SK-N-SH (cell line): ENCODE results near the gene C1QL4. TPM values are rescaled to one million over a fixed set of nuclear protein-coding genes. Genes with fewer than 3 reads are reported as not detected.

Source experiments
- CTCF ChIA-PET: fragments of 300-600, 350-600 bp; formaldehyde crosslinking; extraction: SDS; loops from one replicate; lab custom pipeline; 2021; lab: Yijun Ruan, JAX
- POLR2A ChIA-PET: fragments of 350-600 bp; sonication (Branson Sonifier 250); formaldehyde crosslinking; extraction: SDS; loops from one replicate; lab custom pipeline; 2020; ENCODE audit warnings: antibody characterized with exemption, inconsistent platforms; lab: Yijun Ruan, JAX
- DNase-seq: peaks from one replicate; pipeline ENCODE4 v3.0.0; 2012
- H2AFZ ChIP-seq: fragments of 200-600 bp; sonication (generic); 2 replicates; pipeline ENCODE4 v1.8.1; 2016; ENCODE audit warnings: antibody characterized with exemption, mild to moderate bottlenecking, low read depth
- H3F3A ChIP-seq: fragments of 200-600 bp; sonication (generic); replicated peaks from 2 replicates; pipeline ENCODE3; 2016; ENCODE audit warnings: antibody characterized with exemption, mild to moderate bottlenecking; ENCODE audit not compliant: insufficient read depth
- H3K27ac ChIP-seq, 2 experiments: fragments of 200-500 bp in 1 of 2; fragments of 200-600 bp in 1 of 2; sonication (Bioruptor generic) in 1 of 2; sonication (generic), shearing (Covaris generic) in 1 of 2; 2 replicates each; pipeline versions ENCODE4 v1.5.1 to v1.6.1; 2014 to 2016; ENCODE audit warnings: low read depth in 2 of 2, inconsistent platforms in 1 of 2, low read length in 1 of 2, mild to moderate bottlenecking in 1 of 2, mixed read lengths in 1 of 2
- H3K27me3 ChIP-seq: fragments of 200-600 bp; sonication (generic), shearing (Covaris generic); 2 replicates; pipeline ENCODE4 v1.6.1; 2016; ENCODE audit warnings: mixed run types; ENCODE audit not compliant: insufficient read depth
- H3K36me3 ChIP-seq, 2 experiments: fragments of 200-500 bp in 1 of 2; fragments of 200-600 bp in 1 of 2; sonication (Bioruptor generic) in 1 of 2; sonication (generic) in 1 of 2; replicated peaks in 1 of 2; 2 replicates each; pipeline versions ENCODE3 to v1.5.1; 2014 to 2016; ENCODE audit warnings: low read length in 1 of 2, mild to moderate bottlenecking in 1 of 2; ENCODE audit not compliant: insufficient read depth in 2 of 2, control insufficient read depth in 1 of 2
- H3K4me1 ChIP-seq, 2 experiments: fragments of 200-500 bp in 1 of 2; fragments of 200-600 bp in 1 of 2; sonication (Bioruptor generic) in 1 of 2; sonication (generic), shearing (Covaris generic) in 1 of 2; 2 replicates each; pipeline versions ENCODE4 v1.5.1 to v1.6.1; 2014 to 2016; ENCODE audit warnings: low read depth in 1 of 2, low read length in 1 of 2, mixed run types in 1 of 2; ENCODE audit not compliant: insufficient read depth in 2 of 2, control insufficient read depth in 1 of 2
- H3K4me2 ChIP-seq: fragments of 200-600 bp; sonication (generic), shearing (Covaris generic); 2 replicates; pipeline ENCODE4 v1.6.1; 2017; ENCODE audit warnings: mixed run types
- H3K4me3 ChIP-seq, 2 experiments: fragments of 200-500 bp in 1 of 2; fragments of 200-600 bp in 1 of 2; sonication (Bioruptor generic) in 1 of 2; sonication (generic), shearing (Covaris generic) in 1 of 2; 2 replicates each; pipeline versions ENCODE4 v1.5.1 to v1.8.1; 2014 to 2016; ENCODE audit warnings: low read depth in 2 of 2, inconsistent platforms in 1 of 2, low read length in 1 of 2, mild to moderate bottlenecking in 1 of 2, mixed read lengths in 1 of 2, moderate library complexity in 1 of 2
- H3K79me2 ChIP-seq: fragments of 200-600 bp; sonication (generic); 2 replicates; pipeline ENCODE4 v1.8.1; 2017; ENCODE audit warnings: mild to moderate bottlenecking; ENCODE audit not compliant: insufficient read depth
- H3K9ac ChIP-seq: fragments of 200-600 bp; sonication (generic); 2 replicates; pipeline ENCODE4 v1.6.1; 2017; ENCODE audit warnings: mixed run types
- H3K9me2 ChIP-seq: fragments of 200-600 bp; sonication (generic); 2 replicates; pipeline ENCODE4 v1.6.1; 2017; ENCODE audit warnings: mixed run types
- H3K9me3 ChIP-seq: fragments of 200-600 bp; sonication (generic); 2 replicates; pipeline ENCODE4 v1.6.1; 2017; ENCODE audit warnings: mixed run types, mild to moderate bottlenecking, moderate library complexity
- H4K20me1 ChIP-seq: fragments of 200-600 bp; sonication (generic); 2 replicates; pipeline ENCODE4 v1.6.1; 2017; ENCODE audit warnings: mild to moderate bottlenecking, mixed run types; ENCODE audit not compliant: insufficient read depth
- CHD2 ChIP-seq: fragments of 150-350 bp; IDR thresholded peaks from 2 replicates; pipeline ENCODE4 v1.6.1; 2018; ENCODE audit warnings: low read length; ENCODE audit not compliant: partially characterized antibody
- EP300 ChIP-seq, 2 experiments: IDR thresholded peaks; 2 replicates each; pipeline versions ENCODE4 v1.4.0 to v1.6.1; 2012; ENCODE audit warnings: borderline replicate concordance in 1 of 2, low read depth in 1 of 2, low read length in 1 of 2
- FOSL2 ChIP-seq: IDR thresholded peaks from 2 replicates; pipeline ENCODE4 v1.4.0; 2012; ENCODE audit warnings: low read depth, mild to moderate bottlenecking, moderate library complexity, borderline replicate concordance
- GABPA ChIP-seq: IDR thresholded peaks from 2 replicates; pipeline ENCODE4 v1.4.0; 2012; ENCODE audit warnings: low read depth, mild to moderate bottlenecking
- MEF2A ChIP-seq: IDR thresholded peaks from 2 replicates; pipeline ENCODE4 v1.4.0; 2012; ENCODE audit warnings: low read depth, borderline replicate concordance
- MXI1 ChIP-seq: IDR thresholded peaks from 2 replicates; pipeline ENCODE4 v1.6.1; 2012; ENCODE audit warnings: mild to moderate bottlenecking, low read depth, low read length, improper control_type of control experiment
- RXRA ChIP-seq: IDR thresholded peaks from 2 replicates; pipeline ENCODE4 v1.4.0; 2012; ENCODE audit warnings: low read depth, mild to moderate bottlenecking, borderline replicate concordance
- SIN3A ChIP-seq: IDR thresholded peaks from 2 replicates; pipeline ENCODE4 v1.6.1; 2012; ENCODE audit warnings: low read depth, mild to moderate bottlenecking, low read length, moderate library complexity, borderline replicate concordance
- SMC3 ChIP-seq: IDR thresholded peaks from 2 replicates; pipeline ENCODE4 v1.6.1; 2012; ENCODE audit warnings: low read depth, low read length, improper control_type of control experiment
- TAF1 ChIP-seq: IDR thresholded peaks from 2 replicates; pipeline ENCODE4 v1.6.1; 2012; ENCODE audit warnings: low read depth, mild to moderate bottlenecking, low read length, moderate library complexity, borderline replicate concordance
- YY1 ChIP-seq: IDR thresholded peaks from 2 replicates; pipeline ENCODE4 v1.4.0; 2012; ENCODE audit warnings: low read depth, mild to moderate bottlenecking
- WGBS: methylation state at CpG from one replicate; pipeline ENCODE4 v1.1.6; 2017; ENCODE audit warnings: low lambda C conversion rate; 5-methylcytosine and 5-hydroxymethylcytosine counted together
- polyA plus RNA-seq, 3 experiments: library from polyadenylated mRNA; depleted of rRNA; stranded (reverse); fragments of >200 nt; gene quantifications; 2 replicates each; pipeline ENCODE4 v1.2.3, GENCODE V29; 2012
- TF ChIP-seq, protein P1 (sequence below): fragments of 150-350 bp; IDR thresholded peaks from 2 replicates; pipeline ENCODE4 v1.6.1; 2016; ENCODE audit warnings: mild to moderate bottlenecking, low read depth, low read length
- TF ChIP-seq, protein P2 (sequence below): fragments of 200-600 bp; sonication (generic); IDR thresholded peaks from 2 replicates; pipeline ENCODE4 v1.6.1; 2017; ENCODE audit warnings: antibody characterized with exemption, mild to moderate bottlenecking, moderate library complexity
- TF ChIP-seq, protein P3 (sequence below): IDR thresholded peaks from 2 replicates; pipeline ENCODE4 v1.4.0; 2012; ENCODE audit warnings: low read depth, borderline replicate concordance

Gene C1QL4
- polyA plus RNA-seq, 1 of the 3 experiments (the other 2 are of a cell fraction): 14.6 TPM

DNA sequence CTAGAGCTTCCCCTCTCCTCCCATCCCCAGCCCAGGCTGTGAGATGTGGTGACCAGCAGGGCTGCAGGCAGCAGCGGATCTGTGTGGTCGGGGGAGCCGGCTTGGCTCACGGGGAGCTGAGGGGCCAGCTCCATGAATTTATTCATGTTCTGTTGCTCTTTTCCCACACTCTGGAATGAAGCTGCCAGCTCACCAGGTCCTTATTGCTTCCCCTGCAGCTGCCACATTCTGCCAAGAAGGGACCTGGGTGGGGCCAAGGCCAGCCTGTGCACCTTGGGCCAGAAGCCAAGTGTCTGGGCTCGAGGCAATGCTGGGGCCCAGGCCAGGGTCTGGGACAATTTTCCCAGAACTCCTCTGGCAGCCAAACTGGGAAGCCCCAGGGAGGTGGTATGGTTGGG is 2.5 kb upstream of the C1QL4 start (continued):
- TF ChIP-seq EP300 (IDR thresholded peaks at IDR 0.05; ENCODE audit: borderline replicate concordance in 1 of 2, low read depth in 1 of 2, low read length in 1 of 2): no peak

DNA sequence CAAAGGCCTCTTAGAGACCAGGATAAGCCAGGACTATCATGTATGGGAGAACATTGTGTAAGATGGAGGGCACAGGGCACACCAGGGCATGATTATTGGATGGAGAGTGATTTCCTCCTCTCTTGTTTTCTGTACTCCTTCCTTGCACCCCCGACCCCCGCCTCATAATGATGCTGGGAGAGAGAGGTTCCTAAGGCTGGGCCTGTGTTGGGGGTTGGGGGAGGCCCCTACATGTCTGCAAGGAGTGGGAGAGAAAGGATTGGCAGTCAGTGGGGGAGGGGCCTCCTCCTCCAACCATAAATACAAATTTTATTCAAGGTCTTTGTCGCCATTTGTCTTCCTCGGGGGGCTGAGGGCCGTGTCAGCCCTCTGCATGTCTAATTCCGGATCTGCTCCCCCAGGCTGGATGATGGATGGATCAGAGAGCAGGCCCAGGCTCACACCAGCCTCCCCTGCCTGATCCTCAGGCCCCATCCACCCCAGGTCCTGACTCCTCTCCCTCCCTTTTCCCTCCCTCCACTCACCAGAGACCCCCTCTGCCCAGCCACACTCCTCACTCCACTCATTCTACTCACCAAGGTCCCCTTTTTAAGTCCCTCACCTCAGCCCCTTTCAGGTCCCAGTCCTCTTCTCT is 2.0 kb upstream of the C1QL4 start:
- no peak for TF ChIP-seq CHD2
- TF ChIP-seq, protein P1, sequence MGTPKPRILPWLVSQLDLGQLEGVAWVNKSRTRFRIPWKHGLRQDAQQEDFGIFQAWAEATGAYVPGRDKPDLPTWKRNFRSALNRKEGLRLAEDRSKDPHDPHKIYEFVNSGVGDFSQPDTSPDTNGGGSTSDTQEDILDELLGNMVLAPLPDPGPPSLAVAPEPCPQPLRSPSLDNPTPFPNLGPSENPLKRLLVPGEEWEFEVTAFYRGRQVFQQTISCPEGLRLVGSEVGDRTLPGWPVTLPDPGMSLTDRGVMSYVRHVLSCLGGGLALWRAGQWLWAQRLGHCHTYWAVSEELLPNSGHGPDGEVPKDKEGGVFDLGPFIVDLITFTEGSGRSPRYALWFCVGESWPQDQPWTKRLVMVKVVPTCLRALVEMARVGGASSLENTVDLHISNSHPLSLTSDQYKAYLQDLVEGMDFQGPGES: no peak
- no peak for TF ChIP-seq MEF2A
- no peak for TF ChIP-seq MXI1
- TF ChIP-seq SMC3: no peak
- TF ChIP-seq, protein P2, sequence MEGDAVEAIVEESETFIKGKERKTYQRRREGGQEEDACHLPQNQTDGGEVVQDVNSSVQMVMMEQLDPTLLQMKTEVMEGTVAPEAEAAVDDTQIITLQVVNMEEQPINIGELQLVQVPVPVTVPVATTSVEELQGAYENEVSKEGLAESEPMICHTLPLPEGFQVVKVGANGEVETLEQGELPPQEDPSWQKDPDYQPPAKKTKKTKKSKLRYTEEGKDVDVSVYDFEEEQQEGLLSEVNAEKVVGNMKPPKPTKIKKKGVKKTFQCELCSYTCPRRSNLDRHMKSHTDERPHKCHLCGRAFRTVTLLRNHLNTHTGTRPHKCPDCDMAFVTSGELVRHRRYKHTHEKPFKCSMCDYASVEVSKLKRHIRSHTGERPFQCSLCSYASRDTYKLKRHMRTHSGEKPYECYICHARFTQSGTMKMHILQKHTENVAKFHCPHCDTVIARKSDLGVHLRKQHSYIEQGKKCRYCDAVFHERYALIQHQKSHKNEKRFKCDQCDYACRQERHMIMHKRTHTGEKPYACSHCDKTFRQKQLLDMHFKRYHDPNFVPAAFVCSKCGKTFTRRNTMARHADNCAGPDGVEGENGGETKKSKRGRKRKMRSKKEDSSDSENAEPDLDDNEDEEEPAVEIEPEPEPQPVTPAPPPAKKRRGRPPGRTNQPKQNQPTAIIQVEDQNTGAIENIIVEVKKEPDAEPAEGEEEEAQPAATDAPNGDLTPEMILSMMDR: no peak
- no peak for TF ChIP-seq YY1
- no peak for TF ChIP-seq FOSL2
- TF ChIP-seq RXRA: no peak
- TF ChIP-seq, protein P3, sequence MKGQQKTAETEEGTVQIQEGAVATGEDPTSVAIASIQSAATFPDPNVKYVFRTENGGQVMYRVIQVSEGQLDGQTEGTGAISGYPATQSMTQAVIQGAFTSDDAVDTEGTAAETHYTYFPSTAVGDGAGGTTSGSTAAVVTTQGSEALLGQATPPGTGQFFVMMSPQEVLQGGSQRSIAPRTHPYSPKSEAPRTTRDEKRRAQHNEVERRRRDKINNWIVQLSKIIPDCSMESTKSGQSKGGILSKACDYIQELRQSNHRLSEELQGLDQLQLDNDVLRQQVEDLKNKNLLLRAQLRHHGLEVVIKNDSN: no peak
- no peak for TF ChIP-seq SIN3A
- TF ChIP-seq GABPA: no peak
- TF ChIP-seq TAF1: no peak
- peaks cover 17% of the 10 kb centered on the region for H3F3A ChIP-seq
- no peak overlapping the region for H3K27ac ChIP-seq
- WGBS: 68% methylated on average over 6 of the region's 6 CpGs
- no peak for DNase-seq
- CTCF ChIA-PET: interaction anchor here (0.9 to 15.9 kb wide), 5 partner anchors 8 to 275 kb away, joined by 3 to 658 read pairs (median 9); partner anchors contain the start of genes DNAJC22 and PRPH
- H3K36me3 ChIP-seq: no peaks in the 10 kb centered on the region
- no peaks in the 10 kb centered on the region for H3K9me2 ChIP-seq
- no peak overlapping the region for H3K9ac ChIP-seq
- no peak overlapping the region for H2AFZ ChIP-seq
- H3K4me1 ChIP-seq: peaks cover 0 to 21% of the 10 kb centered on the region in 2 experiments; a peak in 1 of 4 replicates
- no peak overlapping the region for H3K4me3 ChIP-seq
- no peaks in the 10 kb centered on the region for H4K20me1 ChIP-seq
- H3K9me3 ChIP-seq: no peaks in the 10 kb centered on the region
- POLR2A ChIA-PET: interaction anchor here (2.6 kb wide), 1 partner anchor 16 kb away, joined by 8 read pairs; the partner anchor contains the start of gene TROAP
- H3K79me2 ChIP-seq: no peaks in the 10 kb centered on the region
- no peaks in the 10 kb centered on the region for H3K27me3 ChIP-seq
- H3K4me2 ChIP-seq: no peak overlapping the region
